ENCODE measurements around the gene NRXN2.

The NRXN2 gene

DNA sequence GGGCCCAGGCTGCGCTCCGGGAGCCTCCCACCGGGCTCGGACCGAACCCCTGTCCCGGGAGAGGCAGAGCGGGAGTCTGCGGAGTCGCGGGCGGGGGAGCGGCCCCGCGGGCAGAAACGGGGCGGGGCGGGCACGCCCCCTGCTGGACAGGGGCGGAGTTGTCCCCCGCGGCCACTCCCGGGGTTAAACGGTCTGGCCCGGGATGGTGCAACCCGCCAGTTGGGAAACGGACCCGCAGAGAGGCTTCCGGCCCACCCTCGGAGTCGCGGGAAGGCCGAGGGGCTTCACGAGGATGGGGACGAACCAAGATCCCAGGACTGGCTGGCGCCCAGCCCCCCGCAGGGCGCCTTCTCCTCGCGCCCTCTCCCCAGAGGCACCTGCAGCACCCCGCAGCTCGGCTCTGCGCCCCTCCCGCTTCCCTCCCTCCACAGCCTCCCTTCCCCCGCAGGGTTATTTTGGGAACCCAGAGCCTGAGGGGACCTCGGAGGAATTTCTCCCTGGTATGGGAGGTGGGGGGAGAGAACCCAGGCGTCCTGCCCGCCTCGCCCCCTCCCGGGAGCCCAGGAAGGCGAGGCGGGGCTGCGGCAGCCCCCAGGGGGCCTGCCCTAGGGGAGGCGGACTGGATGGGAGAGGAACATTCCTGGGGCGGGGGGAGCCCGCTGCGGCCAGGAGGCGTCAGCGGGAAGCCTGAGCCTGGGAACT lies 20.0 kb upstream of the NRXN2 start:
- H3K4me3 ChIP-seq (IDR thresholded peaks at IDR 0.05; ENCODE audit: insufficient read depth, low read depth, low read length) = no peak overlapping the region
- H4K20me1 ChIP-seq (ENCODE audit: insufficient read depth) = no peaks in the 10 kb centered on the region
- peaks cover 31% of the 10 kb centered on the region for H3K4me1 ChIP-seq (ENCODE audit: low read depth, poor library complexity, severe bottlenecking)
- no peak overlapping the region for H3K27ac ChIP-seq
- no peak overlapping the region for H3K9ac ChIP-seq
- H3K4me2 ChIP-seq = peak overlapping the region; percentile 94
- H3K79me2 ChIP-seq (ENCODE audit: insufficient read depth, low read depth) = no peaks in the 10 kb centered on the region
- no peaks in the 10 kb centered on the region for H3K36me3 ChIP-seq (ENCODE audit: insufficient read depth)
- TF ChIP-seq, protein P1, sequence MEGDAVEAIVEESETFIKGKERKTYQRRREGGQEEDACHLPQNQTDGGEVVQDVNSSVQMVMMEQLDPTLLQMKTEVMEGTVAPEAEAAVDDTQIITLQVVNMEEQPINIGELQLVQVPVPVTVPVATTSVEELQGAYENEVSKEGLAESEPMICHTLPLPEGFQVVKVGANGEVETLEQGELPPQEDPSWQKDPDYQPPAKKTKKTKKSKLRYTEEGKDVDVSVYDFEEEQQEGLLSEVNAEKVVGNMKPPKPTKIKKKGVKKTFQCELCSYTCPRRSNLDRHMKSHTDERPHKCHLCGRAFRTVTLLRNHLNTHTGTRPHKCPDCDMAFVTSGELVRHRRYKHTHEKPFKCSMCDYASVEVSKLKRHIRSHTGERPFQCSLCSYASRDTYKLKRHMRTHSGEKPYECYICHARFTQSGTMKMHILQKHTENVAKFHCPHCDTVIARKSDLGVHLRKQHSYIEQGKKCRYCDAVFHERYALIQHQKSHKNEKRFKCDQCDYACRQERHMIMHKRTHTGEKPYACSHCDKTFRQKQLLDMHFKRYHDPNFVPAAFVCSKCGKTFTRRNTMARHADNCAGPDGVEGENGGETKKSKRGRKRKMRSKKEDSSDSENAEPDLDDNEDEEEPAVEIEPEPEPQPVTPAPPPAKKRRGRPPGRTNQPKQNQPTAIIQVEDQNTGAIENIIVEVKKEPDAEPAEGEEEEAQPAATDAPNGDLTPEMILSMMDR (conservative IDR thresholded peaks at IDR 0.05; ENCODE audit: low read depth, low read length) = peak; percentile 74
- peaks cover 75% of the 10 kb centered on the region for H3K27me3 ChIP-seq (ENCODE audit: insufficient read depth, low read depth)
- H2AFZ ChIP-seq (ENCODE audit: low read depth) = peak overlapping the region; percentile 91

DNA sequence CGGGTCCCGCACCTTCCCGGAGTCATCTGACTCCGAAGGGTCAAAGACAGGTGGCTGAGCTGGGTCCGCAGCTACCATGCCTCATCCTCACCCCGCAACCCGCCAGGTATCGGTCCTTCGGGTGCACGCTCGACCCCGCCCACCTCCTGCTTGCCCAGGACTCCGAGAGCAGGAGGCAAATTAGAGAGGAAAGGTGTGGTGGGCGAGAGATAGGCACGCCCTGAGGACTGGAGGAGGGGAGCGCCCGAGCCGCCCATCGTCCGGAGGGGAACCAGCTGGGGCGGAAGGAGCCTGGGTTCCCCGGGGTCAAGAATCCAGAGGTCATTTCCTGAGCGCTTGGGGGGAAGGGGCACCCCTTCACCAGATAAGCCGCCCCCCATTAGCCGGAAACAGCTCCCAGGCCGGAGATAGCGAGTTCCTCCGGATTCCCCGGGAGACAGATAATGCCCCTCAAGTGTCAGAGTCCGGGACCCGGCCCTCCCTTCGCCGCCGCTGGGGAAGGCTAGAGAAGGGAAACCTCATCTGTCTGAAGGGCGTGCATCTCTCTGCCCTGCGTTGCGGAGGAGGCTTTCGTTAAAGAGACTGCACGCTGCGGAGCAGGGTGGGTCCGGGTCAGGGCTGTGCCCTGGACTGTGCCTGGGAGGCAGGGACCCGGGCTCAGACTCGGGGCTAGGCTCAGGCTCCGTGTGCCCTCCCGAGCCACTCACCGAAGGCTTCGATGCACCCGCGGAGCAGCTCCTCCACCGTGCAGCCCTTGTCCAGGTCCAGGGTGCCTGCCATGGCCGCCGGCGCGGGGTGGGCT lies 19.3 kb upstream of the NRXN2 start:
- Histone ChIP-seq H3K4me1 (ENCODE audit: low read depth, poor library complexity, severe bottlenecking) (peaks cover 31% of the 10 kb centered on the region), H3K27ac (no peak overlapping the region), H2AFZ (ENCODE audit: low read depth) (peak overlapping the region; percentile 91)

DNA sequence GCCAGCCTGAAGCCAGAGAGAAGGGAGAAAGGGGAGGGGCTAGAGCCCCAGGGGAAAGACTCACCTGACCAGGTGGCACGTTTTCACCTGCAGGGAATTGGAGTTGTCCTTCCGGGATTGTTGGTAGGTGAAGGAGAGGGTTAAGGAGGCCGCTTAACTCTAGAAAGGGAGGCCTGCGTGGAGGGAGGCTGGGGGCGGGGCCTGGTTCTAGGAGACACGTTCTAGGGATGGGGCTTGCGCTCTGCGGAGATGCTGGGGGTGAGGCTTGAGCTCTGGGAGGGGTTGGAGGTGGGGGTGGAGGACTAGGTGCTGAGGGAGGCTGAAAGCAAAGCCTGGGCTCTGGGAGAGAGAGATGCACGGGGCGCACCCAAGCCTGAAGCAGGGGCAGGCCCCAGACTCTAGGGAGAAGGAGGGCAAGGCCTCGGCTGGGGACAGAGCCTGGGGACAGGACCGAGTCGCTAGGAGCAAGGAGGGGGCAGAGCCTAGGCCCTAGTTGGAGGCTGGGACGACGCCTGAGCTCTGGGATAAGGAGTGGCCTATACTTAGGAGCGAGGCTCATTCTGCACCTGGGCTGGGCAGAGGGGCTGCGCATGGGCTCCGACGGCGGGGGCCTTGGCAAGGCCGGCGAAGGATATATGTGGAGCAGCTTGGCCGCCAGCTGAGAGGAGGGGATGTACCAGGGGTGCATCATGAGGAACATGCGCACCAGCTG lies 18.5 kb upstream of the NRXN2 start:
- no peak overlapping the region; the same call in 1 of the 2 replicates for H3K4me2 ChIP-seq
- H3K27ac ChIP-seq = no peak overlapping the region
- H3K9ac ChIP-seq = no peak overlapping the region
- H3K4me1 ChIP-seq (ENCODE audit: low read depth, poor library complexity, severe bottlenecking) = peaks cover 31% of the 10 kb centered on the region
- no peaks in the 10 kb centered on the region for H3K36me3 ChIP-seq (ENCODE audit: insufficient read depth)
- H3K79me2 ChIP-seq (ENCODE audit: insufficient read depth, low read depth) = no peaks in the 10 kb centered on the region
- H3K27me3 ChIP-seq (ENCODE audit: insufficient read depth, low read depth) = peaks cover 90% of the 10 kb centered on the region
- H3K4me3 ChIP-seq (IDR thresholded peaks at IDR 0.05; ENCODE audit: insufficient read depth, low read depth, low read length) = no peak overlapping the region
- TF ChIP-seq, protein P1 (conservative IDR thresholded peaks at IDR 0.05; ENCODE audit: low read depth, low read length) = no peak
- H2AFZ ChIP-seq (ENCODE audit: low read depth) = no peak overlapping the region
- no peaks in the 10 kb centered on the region for H4K20me1 ChIP-seq (ENCODE audit: insufficient read depth)

More for the DNA sequence above, 19.3 kb upstream of the NRXN2 start:
- H3K27me3 ChIP-seq (ENCODE audit: insufficient read depth, low read depth) = peaks cover 83% of the 10 kb centered on the region
- H3K36me3 ChIP-seq (ENCODE audit: insufficient read depth) = no peaks in the 10 kb centered on the region
- peak overlapping the region; percentile 94 for H3K4me2 ChIP-seq
- H4K20me1 ChIP-seq (ENCODE audit: insufficient read depth) = no peaks in the 10 kb centered on the region
- TF ChIP-seq, protein P1 (conservative IDR thresholded peaks at IDR 0.05; ENCODE audit: low read depth, low read length) = no peak
- H3K4me3 ChIP-seq (IDR thresholded peaks at IDR 0.05; ENCODE audit: insufficient read depth, low read depth, low read length) = no peak overlapping the region
- H3K9ac ChIP-seq = no peak overlapping the region
- no peaks in the 10 kb centered on the region for H3K79me2 ChIP-seq (ENCODE audit: insufficient read depth, low read depth)

DNA sequence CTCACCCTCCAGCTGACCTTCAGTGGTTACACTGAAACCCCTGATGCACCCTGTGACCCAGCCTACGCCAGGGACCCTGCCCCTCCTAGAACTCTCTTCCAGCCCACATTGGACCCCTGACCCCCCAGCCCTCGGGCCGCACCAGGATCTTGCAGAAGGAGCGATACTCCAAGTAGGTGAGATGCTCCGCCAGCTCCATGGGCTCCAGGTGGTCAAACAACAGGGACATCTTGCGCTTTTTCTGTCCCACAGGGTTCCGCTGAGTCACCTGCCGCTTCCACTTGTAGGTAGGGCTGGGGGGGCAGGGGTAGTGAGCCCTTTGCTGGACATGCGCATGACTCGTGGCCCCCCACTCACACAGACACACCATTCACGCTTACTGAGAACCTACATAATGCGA lies 16.9 kb upstream of the NRXN2 start:
- Histone ChIP-seq H4K20me1 (ENCODE audit: insufficient read depth) (no peaks in the 10 kb centered on the region), H2AFZ (ENCODE audit: low read depth) (no peak overlapping the region), H3K27ac (no peak overlapping the region), H3K27me3 (ENCODE audit: insufficient read depth, low read depth) (peaks cover 97% of the 10 kb centered on the region), H3K9ac (no peak overlapping the region), H3K4me2 (no peak overlapping the region), H3K36me3 (ENCODE audit: insufficient read depth) (no peaks in the 10 kb centered on the region), H3K4me3 (IDR thresholded peaks at IDR 0.05; ENCODE audit: insufficient read depth, low read depth, low read length) (no peak overlapping the region), H3K4me1 (ENCODE audit: low read depth, poor library complexity, severe bottlenecking) (peaks cover 24% of the 10 kb centered on the region), H3K79me2 (ENCODE audit: insufficient read depth, low read depth) (no peaks in the 10 kb centered on the region)
- TF ChIP-seq, protein P1 (conservative IDR thresholded peaks at IDR 0.05; ENCODE audit: low read depth, low read length) = no peak

Measured in KMS-11 (cell line).